ENCODE measurements around the gene GPC6. TPM values are rescaled to one million over a fixed set of nuclear protein-coding genes. Genes with fewer than 3 reads are reported as not detected.

Gene GPC6
- total RNA-seq, 4 donors from 2014 or later: 2.7 to 5.7 (median 4.4) TPM

GRCh38 chr13:94399812-94400211 lies 1173.2 kb downstream of the GPC6 start:
- TF ChIP-seq POLR2AphosphoS5 (IDR thresholded peaks at IDR 0.05) (no peak), EP300 (IDR thresholded peaks at IDR 0.05) (no peak), CTCF (IDR thresholded peaks at IDR 0.05) (no peak), POLR2A (IDR thresholded peaks at IDR 0.05) (no peak)
- H3K36me3 ChIP-seq: no peaks in the 10 kb centered on the region

GRCh38 chr13:94400874-94401273 lies 1174.3 kb downstream of the GPC6 start:
- 81% methylated on average over 4 of the region's 4 CpGs for WGBS
- no peak for TF ChIP-seq POLR2AphosphoS5 (IDR thresholded peaks at IDR 0.05)
- TF ChIP-seq CTCF (IDR thresholded peaks at IDR 0.05): no peak
- no peak for TF ChIP-seq EP300 (IDR thresholded peaks at IDR 0.05)
- no peak for TF ChIP-seq POLR2A (IDR thresholded peaks at IDR 0.05)
- Histone ChIP-seq H3K4me3 (no peak overlapping the region), H3K4me1 (no peaks in the 10 kb centered on the region), H3K27ac (no peak overlapping the region), H3K9me3 (no peaks in the 10 kb centered on the region), H3K27me3 (no peaks in the 10 kb centered on the region), H3K36me3 (no peaks in the 10 kb centered on the region)
- DNase-seq (ENCODE audit: low spot score in 2 of 2): no peak

More at GRCh38 chr13:94399812-94400211, 1173.2 kb downstream of the GPC6 start:
- no peak overlapping the region for H3K4me3 ChIP-seq
- no peaks in the 10 kb centered on the region for H3K9me3 ChIP-seq
- H3K27ac ChIP-seq: no peak overlapping the region
- H3K4me1 ChIP-seq: no peaks in the 10 kb centered on the region
- no peaks in the 10 kb centered on the region for H3K27me3 ChIP-seq
- DNase-seq (ENCODE audit: low spot score in 2 of 2): no peak

- Histone ChIP-seq H3K4me3 (no peak overlapping the region), H3K27me3 (no peaks in the 10 kb centered on the region), H3K27ac (no peak overlapping the region), H3K9me3 (no peaks in the 10 kb centered on the region), H3K4me1 (no peaks in the 10 kb centered on the region), H3K36me3 (no peaks in the 10 kb centered on the region)
- TF ChIP-seq POLR2AphosphoS5 (IDR thresholded peaks at IDR 0.05) (no peak), CTCF (IDR thresholded peaks at IDR 0.05) (no peak), POLR2A (IDR thresholded peaks at IDR 0.05) (no peak), EP300 (IDR thresholded peaks at IDR 0.05) (no peak)
- WGBS: 82% methylated on average over 7 of the region's 7 CpGs
- DNase-seq (ENCODE audit: low spot score in 2 of 2): no peak
These were observed 1181.9 kb downstream of the GPC6 start for GRCh38 chr13:94408314-94409036.

- Histone ChIP-seq H3K4me3 (no peak overlapping the region), H3K9me3 (no peaks in the 10 kb centered on the region), H3K27me3 (peaks cover 3% of the 10 kb centered on the region), H3K27ac (no peak overlapping the region), H3K4me1 (no peaks in the 10 kb centered on the region), H3K36me3 (no peaks in the 10 kb centered on the region)
- no peak for DNase-seq (ENCODE audit: low spot score in 2 of 2)
- TF ChIP-seq POLR2AphosphoS5 (IDR thresholded peaks at IDR 0.05): no peak
- WGBS: 65% methylated on average over 3 of the region's 3 CpGs
These were observed 1185.1 kb downstream of the GPC6 start for GRCh38 chr13:94411747-94412146.

GRCh38 chr13:94412870-94413597 lies 1186.4 kb downstream of the GPC6 start:
- no peak for DNase-seq (ENCODE audit: low spot score in 2 of 2)
- Histone ChIP-seq H3K36me3 (no peaks in the 10 kb centered on the region), H3K4me1 (no peaks in the 10 kb centered on the region), H3K9me3 (no peaks in the 10 kb centered on the region), H3K27me3 (peaks cover 3% of the 10 kb centered on the region), H3K27ac (no peak overlapping the region), H3K4me3 (no peak overlapping the region)
- WGBS: 35% methylated on average over 3 of the region's 3 CpGs
- TF ChIP-seq POLR2A (IDR thresholded peaks at IDR 0.05) (no peak), CTCF (IDR thresholded peaks at IDR 0.05) (no peak), EP300 (IDR thresholded peaks at IDR 0.05) (no peak), POLR2AphosphoS5 (IDR thresholded peaks at IDR 0.05) (no peak)

All from suprapubic skin (tissue), 4 donors.